ENCODE data around the gene IL10RA.
"Not testable (repeated sequence)": the region's sequence is repeated elsewhere in the genome, so short reads cannot be mapped to it uniquely, and the experiment has no call there.

IL10RA gene

DNA sequence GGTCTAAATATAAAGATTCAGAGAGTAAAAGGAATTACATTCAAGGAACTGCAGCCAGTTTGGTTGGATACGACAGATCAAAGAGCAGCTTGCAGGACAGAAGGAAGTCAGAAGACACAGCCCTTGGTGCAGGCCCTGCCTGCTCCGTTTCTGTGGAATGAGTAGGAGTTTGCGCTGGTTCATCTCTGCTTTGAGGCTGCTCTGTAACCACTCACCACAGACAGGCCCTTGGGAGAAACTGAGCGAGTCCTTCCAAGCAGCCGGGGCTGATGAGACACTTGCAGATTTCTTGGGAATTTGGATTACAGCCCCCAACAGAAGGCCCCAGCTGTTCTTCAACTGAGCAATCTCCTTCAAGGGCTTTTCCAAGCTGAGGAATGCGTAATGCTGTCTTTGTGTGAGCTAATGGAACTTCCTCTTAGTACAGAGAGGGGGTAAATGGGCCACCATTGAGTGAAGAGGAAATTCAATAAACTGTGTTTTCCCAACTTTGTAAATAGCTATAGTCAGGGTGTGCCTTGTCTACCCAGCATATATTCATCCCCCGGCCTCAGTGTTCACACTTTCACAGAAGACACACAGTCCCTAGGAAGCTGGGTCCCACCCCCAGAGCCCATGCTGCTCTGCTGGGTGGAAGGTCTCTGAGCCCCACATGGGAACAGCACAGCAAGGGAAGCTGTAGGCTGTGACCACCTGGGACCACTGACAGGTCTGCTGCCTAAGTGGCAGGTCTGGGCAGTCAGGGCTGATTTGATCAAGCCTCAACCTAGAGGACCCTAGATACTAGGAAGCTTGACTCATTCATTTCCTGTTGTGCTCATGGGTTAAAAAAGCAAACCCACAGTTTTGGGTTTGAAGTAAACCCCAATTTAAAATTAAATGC lies 16.6 kb downstream of the IL10RA start:
- no peak overlapping the region; the same call in 1 of the 2 replicates for H3K27ac ChIP-seq (ENCODE audit: low read depth, low read length)
- no peak overlapping the region for H3K4me3 ChIP-seq (ENCODE audit: low read length)
- H3K27me3 ChIP-seq (ENCODE audit: insufficient read depth, low read length), result no peaks in the 10 kb centered on the region
- no peaks in the 10 kb centered on the region for H3K9me3 ChIP-seq (ENCODE audit: insufficient read depth, low read depth, low read length)
- no peaks in the 10 kb centered on the region for H3K36me3 ChIP-seq (ENCODE audit: insufficient read depth, low read length)
- WGBS, result 68% methylated on average over 7 of the region's 7 CpGs
- no peak overlapping the region for H3K9ac ChIP-seq (ENCODE audit: low read depth, low read length)
- peaks cover 11% of the 10 kb centered on the region; the same call in 1 of the 2 replicates for H3K4me1 ChIP-seq (ENCODE audit: insufficient read depth, low read length)

DNA sequence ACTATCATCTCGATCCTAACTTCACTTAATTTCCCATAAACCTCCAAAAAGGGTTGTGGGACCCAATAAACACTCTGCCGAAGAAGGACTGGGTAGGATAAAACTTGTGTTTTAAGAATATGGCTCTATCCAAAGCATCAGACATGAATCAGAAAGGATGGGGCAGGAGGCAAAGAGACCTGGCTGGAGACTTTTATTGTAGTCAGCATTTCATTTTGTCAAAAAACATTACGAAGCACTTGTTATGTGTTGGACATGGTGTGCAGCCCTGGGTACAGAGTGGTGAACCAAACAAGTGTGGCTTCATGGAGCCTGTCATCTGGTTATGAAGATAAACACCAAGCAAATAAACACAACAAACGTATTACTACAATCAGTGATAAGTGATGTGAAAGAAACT lies 17.3 kb downstream of the IL10RA start:
- peaks cover 11% of the 10 kb centered on the region; the same call in 1 of the 2 replicates for H3K4me1 ChIP-seq (ENCODE audit: insufficient read depth, low read length)
- no peaks in the 10 kb centered on the region for H3K9me3 ChIP-seq (ENCODE audit: insufficient read depth, low read depth, low read length)
- H3K27me3 ChIP-seq (ENCODE audit: insufficient read depth, low read length), result no peaks in the 10 kb centered on the region
- no peaks in the 10 kb centered on the region for H3K36me3 ChIP-seq (ENCODE audit: insufficient read depth, low read length)
- H3K4me3 ChIP-seq (ENCODE audit: low read length), result no peak overlapping the region
- H3K27ac ChIP-seq (ENCODE audit: low read depth, low read length), result no peak overlapping the region
- H3K9ac ChIP-seq (ENCODE audit: low read depth, low read length), result no peak overlapping the region
- WGBS, result 90% methylated on average over 3 of the region's 4 CpGs

DNA sequence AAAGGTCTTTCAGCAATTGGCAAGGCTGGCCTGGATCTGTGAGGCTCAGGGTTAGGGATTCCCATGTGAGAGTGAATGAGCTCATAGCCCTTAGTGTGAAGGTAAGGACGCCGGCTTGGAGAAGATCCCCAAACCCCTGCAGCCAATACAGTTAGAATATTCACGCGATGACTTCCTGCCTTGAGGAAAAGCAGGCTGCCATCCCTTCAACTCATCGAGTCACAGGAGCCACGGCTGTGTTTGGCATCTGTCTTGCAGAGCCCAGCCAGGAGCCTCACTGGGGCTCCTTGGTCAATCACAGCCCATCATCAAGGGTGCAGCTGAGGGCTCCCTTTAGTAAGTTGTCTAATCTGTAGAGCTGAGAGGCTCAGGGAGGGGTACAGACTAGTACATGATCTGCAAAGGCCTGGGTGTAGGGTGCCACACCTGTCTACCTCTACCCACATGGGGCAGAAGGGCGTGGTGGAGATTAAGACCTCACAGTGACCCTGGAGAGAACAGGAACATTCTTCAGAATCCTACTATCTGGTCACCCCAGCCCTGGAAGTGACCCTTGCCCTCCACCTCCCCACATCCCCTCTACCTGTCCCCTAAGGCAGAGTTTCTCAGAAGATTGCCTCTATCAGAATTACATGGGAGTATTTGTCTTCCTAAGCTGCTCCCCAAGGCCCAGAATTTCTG lies 18.5 kb downstream of the IL10RA start:
- Histone ChIP-seq H3K4me1 (ENCODE audit: insufficient read depth, low read length) (peaks cover 11% of the 10 kb centered on the region; the same call in 1 of the 2 replicates), H3K9ac (ENCODE audit: low read depth, low read length) (no peak overlapping the region), H3K27me3 (ENCODE audit: insufficient read depth, low read length) (no peaks in the 10 kb centered on the region), H3K36me3 (ENCODE audit: insufficient read depth, low read length) (no peaks in the 10 kb centered on the region), H3K9me3 (ENCODE audit: insufficient read depth, low read depth, low read length) (no peaks in the 10 kb centered on the region), H3K4me3 (ENCODE audit: low read length) (no peak overlapping the region), H3K27ac (ENCODE audit: low read depth, low read length) (no peak overlapping the region)
- WGBS, result 96% methylated on average over 7 of the region's 7 CpGs

DNA sequence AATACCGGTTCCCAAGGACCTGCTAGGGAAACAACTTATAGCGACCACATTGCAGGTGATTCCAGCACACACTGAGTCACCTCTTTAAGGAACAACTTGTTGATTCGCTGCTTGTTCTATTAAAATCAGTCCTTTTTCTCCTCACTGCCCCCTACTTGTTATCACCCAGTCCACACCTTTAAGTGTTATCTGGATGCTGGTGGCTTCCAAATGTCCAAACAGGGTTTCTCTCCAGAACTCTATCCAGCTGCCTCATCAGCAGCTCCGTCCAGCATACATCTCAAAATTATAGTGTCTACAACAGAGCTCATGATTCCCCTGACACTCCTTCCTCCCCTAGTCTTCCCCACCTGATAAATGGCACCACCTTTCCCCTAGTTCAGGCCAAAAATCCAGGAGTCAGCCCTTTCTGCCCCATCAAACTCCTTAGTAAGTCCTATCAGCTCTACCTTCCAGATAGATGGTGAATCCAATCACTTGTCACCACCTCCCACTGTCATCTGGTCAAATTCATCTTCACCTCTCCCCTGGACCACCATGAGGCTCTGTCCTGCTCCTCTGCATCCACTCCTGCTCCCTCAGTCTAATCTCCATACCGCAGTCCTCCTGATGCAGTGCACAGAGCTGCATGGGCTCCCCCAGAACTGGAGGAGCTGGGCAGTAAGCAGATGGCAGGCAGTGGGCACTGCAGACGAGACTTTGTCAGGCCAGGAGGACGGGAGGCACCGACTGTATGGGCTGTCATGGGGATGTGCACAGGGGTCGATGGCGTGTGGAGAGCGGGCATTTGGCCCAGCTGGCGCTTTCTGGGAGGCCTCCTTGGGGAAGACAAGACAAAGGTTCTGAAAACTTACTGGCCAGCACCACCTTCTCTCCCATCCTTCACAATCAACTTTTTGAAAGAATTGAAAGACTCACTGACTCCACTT lies 19.3 kb downstream of the IL10RA start:
- Histone ChIP-seq H3K27ac (ENCODE audit: low read depth, low read length) (no peak overlapping the region), H3K4me3 (ENCODE audit: low read length) (no peak overlapping the region), H3K9ac (ENCODE audit: low read depth, low read length) (no peak overlapping the region), H3K4me1 (ENCODE audit: insufficient read depth, low read length) (peaks cover 11% of the 10 kb centered on the region; the same call in 1 of the 2 replicates), H3K36me3 (ENCODE audit: insufficient read depth, low read length) (no peaks in the 10 kb centered on the region), H3K27me3 (ENCODE audit: insufficient read depth, low read length) (no peaks in the 10 kb centered on the region), H3K9me3 (ENCODE audit: insufficient read depth, low read depth, low read length) (no peaks in the 10 kb centered on the region)
- 89% methylated on average over 12 of the region's 12 CpGs for WGBS

DNA sequence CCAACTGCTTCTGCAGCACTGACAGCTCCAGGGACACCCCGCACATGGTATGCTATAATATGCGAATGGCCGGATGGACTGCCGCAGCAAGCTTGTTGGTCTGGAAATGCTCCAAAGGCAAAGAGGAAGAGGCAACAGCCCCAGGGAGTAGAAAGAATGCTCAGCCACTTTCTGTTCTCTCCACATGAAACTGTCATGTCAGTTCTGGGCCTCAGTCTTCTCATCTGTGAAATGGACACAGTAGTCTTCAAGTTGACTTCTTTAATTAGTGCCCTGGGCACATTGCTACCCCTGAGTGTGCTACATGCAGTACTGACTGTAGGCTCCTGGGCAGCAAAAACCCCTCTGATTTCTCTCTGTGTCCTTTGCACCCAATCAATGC lies 19.9 kb downstream of the IL10RA start:
- WGBS, result 96% methylated on average over 4 of the region's 4 CpGs
- no peak overlapping the region for H3K9ac ChIP-seq (ENCODE audit: low read depth, low read length)
- peaks cover 11% of the 10 kb centered on the region; the same call in 1 of the 2 replicates for H3K4me1 ChIP-seq (ENCODE audit: insufficient read depth, low read length)

DNA sequence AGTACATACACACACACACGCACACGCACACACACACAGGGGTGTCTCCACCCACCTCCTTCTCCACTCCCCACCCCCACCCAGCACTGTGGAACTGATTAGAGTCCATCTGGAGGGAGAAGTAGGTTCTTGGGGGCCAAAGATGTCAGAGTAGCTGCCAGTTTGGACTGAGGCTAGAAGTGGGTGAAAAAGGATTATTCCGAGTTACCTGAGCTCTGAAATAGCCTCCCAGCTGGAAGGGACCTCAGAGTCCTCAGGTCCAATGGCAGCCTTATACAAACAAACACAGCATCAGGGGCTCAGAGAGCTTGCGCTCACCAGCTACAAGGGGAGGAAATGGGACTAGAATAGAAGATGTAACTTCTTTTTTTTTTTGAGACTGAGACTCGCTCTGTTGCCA lies 20.8 kb downstream of the IL10RA start:
- no peak overlapping the region for H3K27ac ChIP-seq (ENCODE audit: low read depth, low read length)
- H3K4me1 ChIP-seq (ENCODE audit: insufficient read depth, low read length), result peaks cover 7% of the 10 kb centered on the region; the same call in 1 of the 2 replicates
- no peak overlapping the region for H3K9ac ChIP-seq (ENCODE audit: low read depth, low read length)
- no peaks in the 10 kb centered on the region for H3K36me3 ChIP-seq (ENCODE audit: insufficient read depth, low read length)
- no peaks in the 10 kb centered on the region for H3K9me3 ChIP-seq (ENCODE audit: insufficient read depth, low read depth, low read length)
- 89% methylated on average over 5 of the region's 5 CpGs for WGBS
- no peak overlapping the region for H3K4me3 ChIP-seq (ENCODE audit: low read length)
- H3K27me3 ChIP-seq (ENCODE audit: insufficient read depth, low read length), result no peaks in the 10 kb centered on the region

More for the DNA sequence above, 19.9 kb downstream of the IL10RA start:
- no peaks in the 10 kb centered on the region for H3K27me3 ChIP-seq (ENCODE audit: insufficient read depth, low read length)
- no peak overlapping the region for H3K27ac ChIP-seq (ENCODE audit: low read depth, low read length)
- H3K4me3 ChIP-seq (ENCODE audit: low read length), result no peak overlapping the region
- H3K36me3 ChIP-seq (ENCODE audit: insufficient read depth, low read length), result no peaks in the 10 kb centered on the region
- H3K9me3 ChIP-seq (ENCODE audit: insufficient read depth, low read depth, low read length), result no peaks in the 10 kb centered on the region

DNA sequence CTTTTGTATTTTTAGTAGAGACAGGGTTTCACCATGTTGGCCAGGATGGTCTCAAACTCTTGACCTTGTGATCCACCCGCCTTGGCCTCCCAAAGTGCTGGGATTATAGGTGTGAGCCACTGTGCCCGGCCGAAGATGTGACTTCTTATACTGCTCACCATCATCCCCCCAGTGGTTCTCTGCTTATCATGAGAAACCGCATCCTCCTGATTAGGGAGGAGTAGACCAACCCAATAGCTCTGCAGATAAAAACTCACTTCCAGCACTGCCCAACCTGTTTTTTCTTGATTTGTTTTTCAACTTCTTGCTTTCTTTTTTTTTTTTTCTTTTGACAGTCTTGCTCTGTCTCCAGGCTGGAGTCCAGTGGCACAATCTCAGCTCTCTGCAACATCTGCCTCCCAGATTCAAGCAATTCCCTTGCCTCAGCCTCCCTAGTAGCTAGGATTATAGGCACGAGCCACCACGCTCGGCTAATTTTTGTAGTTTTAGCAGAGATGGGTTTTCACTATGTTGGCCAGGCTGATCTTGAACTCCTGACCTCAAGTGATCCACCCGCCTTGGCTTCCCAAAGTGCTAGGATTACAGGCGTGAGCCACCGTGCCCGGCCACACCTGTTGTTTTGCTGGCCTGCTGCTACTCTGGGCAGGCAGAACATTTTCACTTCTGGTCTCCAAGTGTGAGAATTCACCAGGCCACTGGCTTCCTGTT lies 21.5 kb downstream of the IL10RA start:
- not testable (repeated sequence) for H3K9ac ChIP-seq (ENCODE audit: low read depth, low read length); H3K9me3 ChIP-seq (ENCODE audit: insufficient read depth, low read depth, low read length); H3K36me3 ChIP-seq (ENCODE audit: insufficient read depth, low read length); H3K27ac ChIP-seq (ENCODE audit: low read depth, low read length); H3K27me3 ChIP-seq (ENCODE audit: insufficient read depth, low read length); H3K4me1 ChIP-seq (ENCODE audit: insufficient read depth, low read length); H3K4me3 ChIP-seq (ENCODE audit: low read length)
- WGBS, result 94% methylated on average over 11 of the region's 11 CpGs

DNA sequence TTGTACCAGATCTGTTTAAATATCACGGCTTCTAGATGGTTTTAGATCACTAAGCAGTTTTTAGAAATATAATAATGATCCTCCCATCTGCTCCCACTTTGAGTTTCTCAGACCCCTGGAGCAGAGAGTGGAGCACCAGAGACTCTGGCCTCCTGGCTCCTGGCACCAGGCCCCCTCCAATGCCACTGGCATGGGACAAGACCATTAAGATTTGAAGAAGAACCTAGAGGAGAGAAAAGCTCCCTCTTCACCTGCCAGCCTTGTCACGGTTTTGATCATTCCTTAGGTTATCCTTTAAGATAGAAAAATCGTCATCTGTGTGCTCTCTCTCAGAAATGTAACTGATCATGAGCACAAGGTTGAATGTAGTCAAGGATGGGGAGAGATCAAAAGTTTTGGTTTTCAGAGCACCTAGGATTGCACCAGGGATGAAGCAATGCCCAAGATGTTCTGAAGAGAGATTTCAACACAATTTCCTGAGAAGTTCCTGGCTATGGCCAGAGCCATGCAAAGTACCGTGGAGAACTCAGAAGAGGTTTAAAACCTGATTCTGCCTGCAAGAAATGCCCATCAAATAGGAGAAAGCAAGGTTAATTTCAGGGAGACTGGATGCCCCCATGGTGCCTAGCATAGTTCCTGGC lies 22.2 kb downstream of the IL10RA start:
- H3K27me3 ChIP-seq (ENCODE audit: insufficient read depth, low read length), result no peaks in the 10 kb centered on the region
- H3K9ac ChIP-seq (ENCODE audit: low read depth, low read length), result no peak overlapping the region
- 95% methylated on average over 4 of the region's 4 CpGs for WGBS
- H3K9me3 ChIP-seq (ENCODE audit: insufficient read depth, low read depth, low read length), result no peaks in the 10 kb centered on the region
- H3K4me3 ChIP-seq (ENCODE audit: low read length), result no peak overlapping the region
- H3K27ac ChIP-seq (ENCODE audit: low read depth, low read length), result no peak overlapping the region
- no peaks in the 10 kb centered on the region for H3K36me3 ChIP-seq (ENCODE audit: insufficient read depth, low read length)
- no peaks in the 10 kb centered on the region for H3K4me1 ChIP-seq (ENCODE audit: insufficient read depth, low read length)

DNA sequence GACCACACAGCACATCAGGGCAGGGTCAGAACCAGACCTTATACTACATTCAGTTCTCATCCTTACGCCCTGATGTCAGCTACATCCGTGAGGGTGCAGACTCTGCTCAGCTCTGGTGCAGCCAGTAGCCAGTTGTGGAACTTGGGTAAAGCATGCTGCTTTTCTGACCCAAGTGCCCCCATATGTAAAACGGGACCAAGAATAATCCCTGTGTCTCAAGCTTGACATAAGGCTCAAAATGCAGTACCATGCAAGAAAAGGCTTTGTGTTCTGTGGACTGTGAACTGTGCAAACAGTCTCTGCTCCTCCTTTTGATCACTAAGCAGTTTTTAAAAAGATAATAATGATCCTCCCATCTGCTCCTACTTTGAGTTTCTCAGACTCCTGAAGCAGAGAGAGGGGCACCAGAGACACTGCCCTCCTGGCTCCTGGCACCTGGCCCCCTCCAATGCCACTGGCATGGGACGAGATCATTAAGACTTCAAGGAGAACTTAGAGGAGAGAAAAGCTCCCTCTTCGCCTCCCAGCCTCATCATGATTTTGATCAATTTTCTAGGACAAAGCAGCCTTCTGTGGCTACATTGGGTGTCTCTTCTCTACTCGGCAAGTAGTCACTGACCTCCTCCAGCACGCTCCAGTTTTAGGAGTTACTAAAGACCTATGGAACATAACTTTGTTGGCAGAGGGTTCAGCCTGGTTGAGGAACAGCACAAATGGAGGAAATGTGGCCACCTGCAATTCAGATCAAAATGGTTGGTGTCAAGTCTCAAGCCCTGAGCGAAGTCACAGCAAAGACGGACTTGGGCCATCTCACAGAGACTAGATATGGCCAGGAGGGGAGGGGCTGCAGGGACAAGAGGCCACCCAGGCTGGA lies 23.9 kb downstream of the IL10RA start:
- WGBS, result 93% methylated on average over 9 of the region's 9 CpGs
- no peak overlapping the region for H3K27ac ChIP-seq (ENCODE audit: low read depth, low read length)

More for the DNA sequence above, 23.9 kb downstream of the IL10RA start:
- Histone ChIP-seq H3K27me3 (ENCODE audit: insufficient read depth, low read length) (no peaks in the 10 kb centered on the region), H3K4me3 (ENCODE audit: low read length) (no peak overlapping the region), H3K9me3 (ENCODE audit: insufficient read depth, low read depth, low read length) (no peaks in the 10 kb centered on the region), H3K4me1 (ENCODE audit: insufficient read depth, low read length) (no peaks in the 10 kb centered on the region), H3K36me3 (ENCODE audit: insufficient read depth, low read length) (no peaks in the 10 kb centered on the region), H3K9ac (ENCODE audit: low read depth, low read length) (no peak overlapping the region)
